IMR-90 (cell line): ENCODE data around the gene DYNC1H1. TPM values are rescaled to one million over a fixed set of nuclear protein-coding genes. Genes with fewer than 3 reads are reported as not detected.

Source experiments
- ATAC-seq: fragments of 200-7000 bp; cut with Tn5 transposase; 2 replicates; pipeline ENCODE4 v1.9.1; 2020; ENCODE audit warnings: low read depth, mild to moderate bottlenecking, moderate library complexity
- BruUV-seq: library from RNA; stranded (reverse); fragments of 400-500 nt; replicated peaks from 2 replicates; lab custom pipeline; 2021; lab: Mats Ljungman, UMichigan
- CTCF ChIA-PET: fragments of 300-600 bp; formaldehyde crosslinking; extraction: SDS; loops from one replicate; lab custom pipeline; 2021; ENCODE audit warnings: antibody characterized with exemption; lab: Yijun Ruan, JAX
- POLR2A ChIA-PET: fragments of 300-600 bp; sonication (Branson Sonifier 250); formaldehyde crosslinking; loops from one replicate; lab custom pipeline; 2022; ENCODE audit warnings: antibody characterized with exemption; ENCODE audit not compliant: unreplicated experiment; lab: Charles Lee
- DNase-seq: peaks from one replicate; pipeline ENCODE4 v3.0.0; 2013
- H2AFZ ChIP-seq: replicated peaks from 2 replicates; pipeline ENCODE3; 2013; ENCODE audit warnings: low read length, mild to moderate bottlenecking; ENCODE audit not compliant: poor library complexity
- H2AK5ac ChIP-seq: 2 replicates; pipeline ENCODE4 v1.6.1; 2013; ENCODE audit warnings: low read depth, low read length, inconsistent platforms
- H2AK9ac ChIP-seq: replicated peaks from 2 replicates; pipeline ENCODE3; 2013; ENCODE audit warnings: mild to moderate bottlenecking, low read depth, low read length, moderate library complexity; ENCODE audit not compliant: poor library complexity
- H2BK120ac ChIP-seq: 2 replicates; pipeline ENCODE4 v1.6.1; 2013; ENCODE audit warnings: low read depth, low read length, inconsistent platforms
- H2BK15ac ChIP-seq: 3 replicates; pipeline ENCODE4 v1.6.1; 2013; ENCODE audit warnings: low read depth, low read length, inconsistent platforms
- H2BK20ac ChIP-seq: 2 replicates; pipeline ENCODE4 v1.6.1; 2013; ENCODE audit warnings: low read depth, mild to moderate bottlenecking, inconsistent platforms, low read length, moderate library complexity
- H2BK5ac ChIP-seq: 2 replicates; pipeline ENCODE4 v1.6.1; 2013; ENCODE audit warnings: mild to moderate bottlenecking, low read depth, low read length, inconsistent platforms; ENCODE audit not compliant: poor library complexity, severe bottlenecking
- H3K14ac ChIP-seq: replicated peaks from 2 replicates; pipeline ENCODE4 v1.6.1; 2013; ENCODE audit warnings: low read depth, low read length, inconsistent platforms
- H3K18ac ChIP-seq: 2 replicates; pipeline ENCODE4 v1.6.1; 2013; ENCODE audit warnings: low read depth, low read length, control low read depth
- H3K23ac ChIP-seq: 2 replicates; pipeline ENCODE4 v1.6.1; 2013; ENCODE audit warnings: low read depth, low read length, inconsistent platforms
- H3K27ac ChIP-seq: 2 replicates; pipeline ENCODE4 v1.5.1; 2013; ENCODE audit warnings: mild to moderate bottlenecking, control low read depth, low read length; ENCODE audit not compliant: insufficient read depth
- H3K27me3 ChIP-seq: 2 replicates; pipeline ENCODE4 v1.6.1; 2013; ENCODE audit warnings: low read length; ENCODE audit not compliant: control insufficient read depth, insufficient read depth
- H3K36me3 ChIP-seq: 2 replicates; pipeline ENCODE4 v1.6.1; 2013; ENCODE audit warnings: low read length, mixed read lengths; ENCODE audit not compliant: control insufficient read depth, insufficient read depth
- H3K4ac ChIP-seq: 2 replicates; pipeline ENCODE4 v1.6.1; 2013; ENCODE audit warnings: low read depth, low read length, inconsistent platforms
- H3K4me1 ChIP-seq: 2 replicates; pipeline ENCODE4 v1.6.1; 2013; ENCODE audit warnings: low read length, mixed read lengths; ENCODE audit not compliant: control insufficient read depth, insufficient read depth
- H3K4me2 ChIP-seq: 2 replicates; pipeline ENCODE4 v1.6.1; 2013; ENCODE audit warnings: low read depth, mild to moderate bottlenecking, control low read depth, low read length, moderate library complexity
- H3K4me3 ChIP-seq: 2 replicates; pipeline ENCODE4 v1.5.1; 2013; ENCODE audit warnings: low read depth, mild to moderate bottlenecking, control low read depth, low read length, moderate library complexity; ENCODE audit not compliant: insufficient read depth
- H3K56ac ChIP-seq: 2 replicates; pipeline ENCODE4 v1.6.1; 2013; ENCODE audit warnings: low read length, inconsistent platforms; ENCODE audit not compliant: insufficient read depth; ENCODE audit errors: extremely low read depth
- H3K79me1 ChIP-seq, 2 experiments: 2 replicates each; pipeline ENCODE4 v1.6.1; 2013; ENCODE audit warnings: low read length in 2 of 2, inconsistent platforms in 1 of 2, low read depth in 1 of 2
- H3K9ac ChIP-seq: 2 replicates; pipeline ENCODE4 v1.6.1; 2013; ENCODE audit warnings: low read depth, low read length, control low read depth
- H3K9me1 ChIP-seq: 2 replicates; pipeline ENCODE4 v1.6.1; 2013; ENCODE audit warnings: low read length, inconsistent platforms; ENCODE audit not compliant: insufficient read depth
- H3K9me3 ChIP-seq: 2 replicates; pipeline ENCODE4 v1.6.1; 2013; ENCODE audit warnings: low read length; ENCODE audit not compliant: control insufficient read depth, insufficient read depth
- H4K20me1 ChIP-seq: 2 replicates; pipeline ENCODE4 v1.6.1; 2013; ENCODE audit warnings: low read length, inconsistent platforms; ENCODE audit not compliant: insufficient read depth
- H4K5ac ChIP-seq: 2 replicates; pipeline ENCODE4 v1.6.1; 2013; ENCODE audit warnings: mild to moderate bottlenecking, low read depth, low read length, control low read depth
- H4K8ac ChIP-seq, 2 experiments: 2 replicates each; pipeline ENCODE4 v1.6.1; 2013; ENCODE audit warnings: low read depth in 2 of 2, low read length in 2 of 2, control low read depth in 1 of 2, inconsistent platforms in 1 of 2
- H4K91ac ChIP-seq: 2 replicates; pipeline ENCODE4 v1.6.1; 2013; ENCODE audit warnings: low read depth, low read length, inconsistent platforms; ENCODE audit not compliant: insufficient read depth
- CEBPB ChIP-seq: IDR thresholded peaks from 2 replicates; pipeline ENCODE4 v1.6.1; 2012; ENCODE audit warnings: low read depth, low read length, improper control_type of control experiment
- ELK1 ChIP-seq: fragments of 150-350 bp; IDR thresholded peaks from 2 replicates; pipeline ENCODE4 v1.6.1; 2016; ENCODE audit warnings: low read depth, mild to moderate bottlenecking, low read length, moderate library complexity, borderline replicate concordance
- FOS ChIP-seq: fragments of 150-350 bp; IDR thresholded peaks from 2 replicates; pipeline ENCODE4 v1.6.1; 2016; ENCODE audit warnings: low read depth, low read length
- MAFK ChIP-seq: IDR thresholded peaks from 2 replicates; pipeline ENCODE4 v1.6.1; 2012; ENCODE audit warnings: low read depth, low read length, improper control_type of control experiment
- MXI1 ChIP-seq: IDR thresholded peaks from 2 replicates; pipeline ENCODE4 v1.6.1; 2012; ENCODE audit warnings: low read depth, mild to moderate bottlenecking, low read length, moderate library complexity, borderline replicate concordance
- NFE2L2 ChIP-seq: fragments of 150-350 bp; IDR thresholded peaks from 2 replicates; pipeline ENCODE4 v1.6.1; 2016; ENCODE audit warnings: low read depth, mild to moderate bottlenecking, low read length
- POLR2A ChIP-seq: IDR thresholded peaks from 2 replicates; pipeline ENCODE4 v1.6.1; 2012; ENCODE audit warnings: mild to moderate bottlenecking, low read depth, low read length
- RFX5 ChIP-seq: IDR thresholded peaks from 2 replicates; pipeline ENCODE4 v1.8.0; 2012; ENCODE audit warnings: low read depth, mild to moderate bottlenecking, low read length, moderate library complexity
- SMC3 ChIP-seq: fragments of 150-350 bp; IDR thresholded peaks from 2 replicates; pipeline ENCODE4 v1.6.1; 2016; ENCODE audit warnings: low read depth, mild to moderate bottlenecking, antibody characterized with exemption, low read length, moderate library complexity
- WGBS, 2 experiments: methylation state at CpG; one replicate each; pipeline versions ENCODE4 v1.1.5 to v1.1.7; 2013; ENCODE audit warnings: missing lambda C conversion rate in 2 of 2; ENCODE audit not compliant: insufficient read length in 1 of 2; ENCODE audit errors: extremely low coverage in 2 of 2; 5-methylcytosine and 5-hydroxymethylcytosine counted together
- dilution Hi-C: fragments of 300-500 bp; cut with HindIII; formaldehyde crosslinking; loops from one replicate; pipeline ENCODE4 v1.14.3; 2018; ENCODE audit warnings: low sequenced_read_pairs; ENCODE audit not compliant: unreplicated experiment
- in situ Hi-C: fragments of 300-500 bp; cut with MboI; formaldehyde crosslinking; loops from 3 replicates; pipeline ENCODE4 v1.14.3; 2019; ENCODE audit warnings: low sequenced_read_pairs, inconsistent platforms, mixed read lengths
- intact Hi-C: fragments of 100-400 bp; cut with micrococcal nuclease; formaldehyde crosslinking; loops from 2 replicates; pipeline ENCODE4 v1.10.0; 2022
- polyA plus RNA-seq, 3 experiments: library from polyadenylated mRNA; depleted of rRNA; stranded (reverse); fragments of >200 nt; gene quantifications; 2 replicates each; pipeline ENCODE4 v1.2.3, GENCODE V29; 2012; ENCODE audit warnings: low replicate concordance in 1 of 3
- total RNA-seq: library from RNA; depleted of rRNA; stranded (reverse); fragments of >200 nt; gene quantifications from 2 replicates; pipeline ENCODE4 v1.2.3, GENCODE V29; 2012

DYNC1H1 gene
- total and polyA plus RNA-seq, 2 of the 4 experiments (the other 2 are of a cell fraction), result 240 to 670 TPM

GRCh38 chr14:102040153-102040552 is 75.8 kb downstream of the DYNC1H1 start:
- Histone ChIP-seq H2BK20ac (no peak overlapping the region), H2BK120ac (no peak overlapping the region), H4K8ac (no peak overlapping the region), H3K36me3 (peaks cover 79% of the 10 kb centered on the region), H3K4me1 (no peaks in the 10 kb centered on the region), H3K18ac (no peak overlapping the region), H2BK15ac (no peak overlapping the region), H3K4me3 (no peak overlapping the region), H3K9ac (no peak overlapping the region), H3K79me1 (peaks cover 17 to 27% of the 10 kb centered on the region in 2 experiments), H4K5ac (no peak overlapping the region), H3K9me3 (no peaks in the 10 kb centered on the region), H2AK9ac (no peak overlapping the region), H2BK5ac (no peak overlapping the region), H2AK5ac (no peak overlapping the region), H3K27ac (no peak overlapping the region), H3K14ac (no peak overlapping the region), H4K20me1 (peaks cover 8% of the 10 kb centered on the region), H3K56ac (no peak overlapping the region), H3K4me2 (no peak overlapping the region), H2AFZ (no peak overlapping the region), H3K9me1 (no peaks in the 10 kb centered on the region), H3K27me3 (no peaks in the 10 kb centered on the region), H3K4ac (no peak overlapping the region), H4K91ac (no peak overlapping the region), H3K23ac (no peak overlapping the region)
- WGBS, 2 experiments, result 94% methylated on average over 5 of the region's 13 CpGs; no CpG with 5 or more reads in 1 of the 2 experiments
- TF ChIP-seq MXI1 (no peak), CEBPB (no peak), POLR2A (no peak), SMC3 (no peak), NFE2L2 (no peak), RFX5 (no peak), ELK1 (no peak), MAFK (no peak), FOS (no peak)
- in situ Hi-C loops (no loop called here), intact Hi-C loops (no loop called here), dilution Hi-C loops (no loop called here)
- ChIA-PET POLR2A (no interaction called here), CTCF (interaction anchor here (0.5 kb wide), 1 partner anchor 1351 kb away, joined by 3 read pairs; no protein-coding TSS in a partner anchor)
- ATAC-seq (no peak), DNase-seq (no peak)
- BruUV-seq, result no TSS peak
